Endothelial cell of umbilical vein (primary cell): ENCODE measurements around the gene THEMIS. TPM values are rescaled to one million over a fixed set of nuclear protein-coding genes. Genes with fewer than 3 reads are reported as not detected.

Experiments
- BruUV-seq: library from RNA; stranded (reverse); fragments of 400-500 nt; replicated peaks from 2 replicates; lab custom pipeline; 2021; lab: Mats Ljungman, UMichigan
- CTCF ChIA-PET: fragments of 300-600, 350-600 bp; sonication (Branson Sonifier 250); formaldehyde crosslinking; loops from one replicate; lab custom pipeline; 2021; ENCODE audit warnings: antibody characterized with exemption, inconsistent platforms; lab: Charles Lee
- POLR2A ChIA-PET: fragments of 300-600, 350-600 bp; sonication (Branson Sonifier 250); formaldehyde crosslinking; loops from one replicate; lab custom pipeline; 2021; ENCODE audit warnings: antibody characterized with exemption, inconsistent platforms; lab: Charles Lee
- DNase-seq: peaks from one replicate; pipeline ENCODE4 v3.0.0-alpha.2; 2011; ENCODE audit warnings: low read depth, low spot score
- FAIRE-seq: peaks from 2 replicates; lab custom pipeline; 2011; peaks lifted over from hg19 to GRCh38; lab: Jason Lieb, UNC
- H2AFZ ChIP-seq: 2 replicates; pipeline ENCODE4 v1.6.0; 2012; ENCODE audit warnings: low read depth, low read length, control low read depth, inconsistent platforms
- H3K27ac ChIP-seq: 2 replicates; pipeline ENCODE4 v1.5.1; 2011; ENCODE audit warnings: low read depth, mild to moderate bottlenecking, control low read depth, low read length, moderate library complexity; ENCODE audit not compliant: insufficient read depth
- H3K27me3 ChIP-seq, 2 experiments: 2 replicates each; pipeline versions ENCODE4 v1.6.0 to v1.6.1; 2011; ENCODE audit warnings: low read length in 2 of 2, mixed read lengths in 1 of 2; ENCODE audit not compliant: control insufficient read depth in 2 of 2, insufficient read depth in 2 of 2
- H3K36me3 ChIP-seq, 2 experiments: 2 replicates in 1 of 2; 3 replicates in 1 of 2; pipeline ENCODE4 v1.5.1; 2011; ENCODE audit warnings: low read length in 2 of 2, mild to moderate bottlenecking in 1 of 2, moderate library complexity in 1 of 2; ENCODE audit not compliant: control insufficient read depth in 2 of 2, insufficient read depth in 2 of 2; ENCODE audit errors: extremely low read depth in 1 of 2
- H3K4me1 ChIP-seq: 3 replicates; pipeline ENCODE4 v1.5.1; 2011; ENCODE audit warnings: mild to moderate bottlenecking, low read length; ENCODE audit not compliant: control insufficient read depth, insufficient read depth; ENCODE audit errors: extremely low read depth
- H3K4me2 ChIP-seq: 2 replicates; pipeline ENCODE4 v1.6.1; 2011; ENCODE audit warnings: low read length, control low read depth, mixed read lengths; ENCODE audit not compliant: insufficient read depth
- H3K4me3 ChIP-seq, 3 experiments: fragments of 200-600 bp in 1 of 3; sonication (generic), shearing (Covaris generic) in 1 of 3; replicated peaks in 1 of 3; 2 replicates each; pipeline ENCODE4 v1.5.1; 2011 to 2016; ENCODE audit warnings: control low read depth in 3 of 3, low read length in 3 of 3, mild to moderate bottlenecking in 2 of 3, inconsistent platforms in 1 of 3, low read depth in 1 of 3, moderate library complexity in 1 of 3; ENCODE audit not compliant: insufficient read depth in 1 of 3
- H3K79me2 ChIP-seq: 2 replicates; pipeline ENCODE4 v1.6.0; 2012; ENCODE audit warnings: low read length, inconsistent platforms; ENCODE audit not compliant: control insufficient read depth, insufficient read depth
- H3K9ac ChIP-seq: replicated peaks from 2 replicates; pipeline ENCODE3; 2011; ENCODE audit warnings: low read length, control low read depth; ENCODE audit not compliant: insufficient read depth; ENCODE audit errors: extremely low read depth
- H3K9me1 ChIP-seq: replicated peaks from 3 replicates; pipeline ENCODE4 v1.6.0; 2011; ENCODE audit warnings: mild to moderate bottlenecking, low read length; ENCODE audit not compliant: control insufficient read depth, insufficient read depth; ENCODE audit errors: extremely low read depth
- H3K9me3 ChIP-seq: replicated peaks from 2 replicates; pipeline ENCODE4 v1.5.1; 2012; ENCODE audit warnings: low read length, inconsistent platforms; ENCODE audit not compliant: control insufficient read depth, insufficient read depth
- H4K20me1 ChIP-seq: replicated peaks from 2 replicates; pipeline ENCODE3; 2011; ENCODE audit warnings: mild to moderate bottlenecking, low read length; ENCODE audit not compliant: control insufficient read depth, insufficient read depth; ENCODE audit errors: extremely low read depth
- CTCF ChIP-seq, 2 donors: IDR thresholded peaks; 1 replicate in 1 of 2; 2 replicates in 1 of 2; pipeline ENCODE4 v1.5.1; 2011; ENCODE audit warnings: low read length in 2 of 2, mild to moderate bottlenecking in 2 of 2, moderate library complexity in 2 of 2, control low read depth in 1 of 2, inconsistent platforms in 1 of 2, low read depth in 1 of 2; ENCODE audit not compliant: insufficient read depth in 1 of 2; ENCODE audit errors: extremely low read depth in 1 of 2
- EZH2 ChIP-seq: IDR thresholded peaks from 2 replicates; pipeline ENCODE4 v1.6.1; 2012; ENCODE audit warnings: borderline replicate concordance, low read depth, mild to moderate bottlenecking, moderate library complexity, low read length, inconsistent platforms; ENCODE audit not compliant: severe bottlenecking
- FOS ChIP-seq: IDR thresholded peaks from 2 replicates; pipeline ENCODE4 v1.6.1; 2011; ENCODE audit warnings: mild to moderate bottlenecking, low read length, moderate library complexity, borderline replicate concordance; ENCODE audit not compliant: insufficient read depth
- GATA2 ChIP-seq: IDR thresholded peaks from 2 replicates; pipeline ENCODE4 v1.7.0; 2011; ENCODE audit warnings: low read depth, mild to moderate bottlenecking, moderate library complexity, mixed read lengths, low read length; ENCODE audit not compliant: insufficient read length, insufficient read depth
- JUN ChIP-seq: IDR thresholded peaks from 2 replicates; pipeline ENCODE4 v1.6.1; 2011; ENCODE audit warnings: borderline replicate concordance, low read depth; ENCODE audit not compliant: insufficient read length, insufficient read depth
- MAX ChIP-seq: IDR thresholded peaks from 2 replicates; pipeline ENCODE4 v1.6.1; 2011; ENCODE audit not compliant: insufficient read depth, insufficient read length
- MYC ChIP-seq: IDR thresholded peaks from one replicate; pipeline ENCODE4 v1.6.1; 2011; ENCODE audit warnings: mild to moderate bottlenecking, low read depth, low read length
- POLR2A ChIP-seq: IDR thresholded peaks from 2 replicates; pipeline ENCODE4 v1.6.1; 2012; ENCODE audit warnings: low read depth, mild to moderate bottlenecking, control low read depth, low read length
- POLR2AphosphoS5 ChIP-seq: IDR thresholded peaks from 2 replicates; pipeline ENCODE4 v1.6.1; 2012; ENCODE audit warnings: low read depth, mild to moderate bottlenecking, control low read depth, low read length, moderate library complexity; ENCODE audit not compliant: insufficient read depth
- dilution Hi-C: fragments of 300-500 bp; cut with MboI; formaldehyde crosslinking; loops from one replicate; pipeline ENCODE4 v1.15.0; 2019; ENCODE audit warnings: low sequenced_read_pairs; ENCODE audit not compliant: extremely low pct_ligation_motif_present
- intact Hi-C: fragments of 100-400 bp; cut with micrococcal nuclease; formaldehyde crosslinking; loops from one replicate; pipeline ENCODE4 v1.10.0; 2022
- polyA plus RNA-seq, 4 experiments: library from polyadenylated mRNA; depleted of rRNA in 3 of 4; stranded (reverse) in 3 of 4; unstranded in 1 of 4; fragments of >200 nt; gene quantifications; 2 replicates each; pipeline versions ENCODE4 v1.2.1 to v1.2.3, GENCODE V29; 2011 to 2012; ENCODE audit warnings: missing spikeins in 1 of 4
- total RNA-seq: library from RNA; stranded (reverse); gene quantifications from 2 replicates; pipeline ENCODE4 v1.2.3, GENCODE V29; 2021

Gene THEMIS
- total and polyA plus RNA-seq, 2 donors (not counting 3 experiments of a cell fraction or from before 2014, with no cell fraction given), result not detected

GRCh38 chr6:127794405-127794804 lies 106.5 kb downstream of the THEMIS start:
- H3K27ac ChIP-seq, result no peak overlapping the region
- H3K9me1 ChIP-seq, result no peaks in the 10 kb centered on the region
- H3K4me1 ChIP-seq, result no peaks in the 10 kb centered on the region
- no peaks in the 10 kb centered on the region for H3K79me2 ChIP-seq
- POLR2A ChIA-PET, result no interaction called here
- FAIRE-seq (no peak), DNase-seq (no peak)
- H3K36me3 ChIP-seq, result no peaks in the 10 kb centered on the region
- H3K27me3 ChIP-seq, result peaks cover 0 to 10% of the 10 kb centered on the region in 2 experiments
- no TSS peak for BruUV-seq
- no peak overlapping the region for H3K4me2 ChIP-seq
- intact Hi-C loops (no loop called here), dilution Hi-C loops (no loop called here)
- TF ChIP-seq EZH2 (no peak), GATA2 (no peak), FOS (no peak), POLR2AphosphoS5 (no peak)
- H3K9me3 ChIP-seq, result no peaks in the 10 kb centered on the region
- no peaks in the 10 kb centered on the region for H4K20me1 ChIP-seq
- H3K9ac ChIP-seq, result no peak overlapping the region
- H2AFZ ChIP-seq, result no peak overlapping the region
- no peak overlapping the region for H3K4me3 ChIP-seq
- CTCF ChIA-PET, result interaction anchor here (1.9 kb wide), 1 partner anchor 10 kb away, joined by 5 read pairs; no protein-coding TSS in a partner anchor

- Histone ChIP-seq H3K9me1 (no peaks in the 10 kb centered on the region), H3K4me1 (no peaks in the 10 kb centered on the region), H3K9me3 (no peaks in the 10 kb centered on the region), H3K27me3 (peaks cover 0 to 10% of the 10 kb centered on the region in 2 experiments), H3K79me2 (no peaks in the 10 kb centered on the region), H3K4me2 (no peak overlapping the region), H4K20me1 (no peaks in the 10 kb centered on the region), H3K27ac (no peak overlapping the region), H3K36me3 (no peaks in the 10 kb centered on the region), H3K9ac (no peak overlapping the region), H2AFZ (no peak overlapping the region), H3K4me3 (no peak overlapping the region)
- CTCF ChIA-PET, result interaction anchor here (1.9 kb wide), 1 partner anchor 11 kb away, joined by 5 read pairs; no protein-coding TSS in a partner anchor
- dilution Hi-C loops, result no loop called here
- FAIRE-seq (no peak), DNase-seq (no peak)
- TF ChIP-seq MYC (no peak), GATA2 (no peak), MAX (no peak), POLR2AphosphoS5 (no peak), EZH2 (no peak), FOS (no peak), POLR2A (no peak), CTCF (IDR thresholded peaks at IDR 0.05; ENCODE audit: extremely low read depth in 1 of 2, insufficient read depth in 1 of 2, low read depth in 1 of 2, low read length in 2 of 2) (no peak), JUN (no peak)
- intact Hi-C loops, result no loop called here
- no TSS peak for BruUV-seq
- POLR2A ChIA-PET, result no interaction called here
Measured at GRCh38 chr6:127793396-127793795, 107.5 kb downstream of the THEMIS start.
